HepG2 (cell line): Measurements from ENCODE around the gene UAP1L1. TPM values are rescaled to one million over a fixed set of nuclear protein-coding genes. Genes with fewer than 3 reads are reported as not detected.

Experiments
- EP300 ChIP-seq, 3 experiments: sonication (generic) in 1 of 3; formaldehyde crosslinking in 1 of 3; IDR thresholded peaks; 2 replicates each; pipeline versions ENCODE4 v1.5.1 to v1.6.1; 2011 to 2020; ENCODE audit warnings: low read depth in 2 of 3, low read length in 2 of 3, borderline replicate concordance in 1 of 3, improper control_type of control experiment in 1 of 3, mild to moderate bottlenecking in 1 of 3, missing genetic modification reagents in 1 of 3, moderate library complexity in 1 of 3
- GATAD1 ChIP-seq: IDR thresholded peaks from 2 replicates; pipeline ENCODE4 v1.6.1; 2016; ENCODE audit warnings: missing genetic modification reagents, missing compliant biosample characterization
- HNRNPLL ChIP-seq: fragments of 200-400 bp; formaldehyde crosslinking; IDR thresholded peaks from 2 replicates; pipeline ENCODE4 v1.6.1; 2017; ENCODE audit warnings: mild to moderate bottlenecking, low read depth, low read length; ENCODE audit not compliant: poor library complexity, severe bottlenecking
- HOMEZ ChIP-seq: IDR thresholded peaks from 2 replicates; pipeline ENCODE4 v1.6.1; 2016; ENCODE audit warnings: low read depth
- IRF9 ChIP-seq: sonication (generic); formaldehyde crosslinking; IDR thresholded peaks from 2 replicates; pipeline ENCODE4 v1.8.0; 2022; ENCODE audit warnings: missing genetic modification reagents, mild to moderate bottlenecking, borderline replicate concordance
- JARID2 ChIP-seq: sonication (generic); formaldehyde crosslinking; IDR thresholded peaks from 2 replicates; pipeline ENCODE4 v1.8.1; 2023; ENCODE audit warnings: missing genetic modification reagents, inconsistent platforms; ENCODE audit not compliant: insufficient replicate concordance
- KAT8 ChIP-seq: IDR thresholded peaks from 2 replicates; pipeline ENCODE4 v1.6.1; 2016; ENCODE audit warnings: missing genetic modification reagents, missing compliant biosample characterization
- KDM1A ChIP-seq: IDR thresholded peaks from 2 replicates; pipeline ENCODE4 v1.6.1; 2016; ENCODE audit warnings: missing compliant biosample characterization
- NFYC ChIP-seq: IDR thresholded peaks from 2 replicates; pipeline ENCODE4 v1.6.1; 2016; ENCODE audit warnings: missing genetic modification reagents, missing compliant biosample characterization
- SNAPC5 ChIP-seq: sonication (generic); formaldehyde crosslinking; IDR thresholded peaks from 2 replicates; pipeline ENCODE4 v1.8.1; 2023; ENCODE audit warnings: mild to moderate bottlenecking, missing genetic modification reagents, borderline replicate concordance
- SOX6 ChIP-seq, 2 experiments: fragments of 450-650 bp in 1 of 2; sonication (generic) in 1 of 2; formaldehyde crosslinking in 1 of 2; IDR thresholded peaks; 2 replicates each; pipeline versions ENCODE4 v1.4.0 to v1.6.1; 2017 to 2020; ENCODE audit warnings: antibody characterized with exemption in 1 of 2, mild to moderate bottlenecking in 1 of 2, missing genetic modification reagents in 1 of 2
- TFDP2 ChIP-seq: sonication (generic); formaldehyde crosslinking; IDR thresholded peaks from 2 replicates; pipeline ENCODE4 v1.4.0; 2020; ENCODE audit warnings: missing genetic modification reagents
- UBTF ChIP-seq: sonication (generic); formaldehyde crosslinking; IDR thresholded peaks from 2 replicates; pipeline ENCODE4 v1.4.0; 2020; ENCODE audit warnings: mild to moderate bottlenecking, missing genetic modification reagents
- ZNF263 ChIP-seq: sonication (generic); formaldehyde crosslinking; IDR thresholded peaks from 2 replicates; pipeline ENCODE4 v1.4.0; 2020; ENCODE audit warnings: missing genetic modification reagents
- ZNF331 ChIP-seq: sonication (generic); formaldehyde crosslinking; IDR thresholded peaks from 2 replicates; pipeline ENCODE4 v1.4.0; 2020; ENCODE audit warnings: missing genetic modification reagents
- ZNF576 ChIP-seq: sonication (generic); formaldehyde crosslinking; IDR thresholded peaks from 2 replicates; pipeline ENCODE4 v1.4.0; 2020; ENCODE audit warnings: mild to moderate bottlenecking, missing genetic modification reagents
- ZNF720 ChIP-seq: sonication (generic); formaldehyde crosslinking; IDR thresholded peaks from 2 replicates; pipeline ENCODE4 v1.4.0; 2020; ENCODE audit warnings: missing genetic modification reagents
- ZNF772 ChIP-seq: sonication (generic); formaldehyde crosslinking; IDR thresholded peaks from 2 replicates; pipeline ENCODE4 v1.5.0; 2020; ENCODE audit warnings: mild to moderate bottlenecking, missing genetic modification reagents
- ZNF878 ChIP-seq: sonication (generic); formaldehyde crosslinking; IDR thresholded peaks from 2 replicates; pipeline ENCODE4 v1.8.1; 2023; ENCODE audit warnings: mild to moderate bottlenecking, missing genetic modification reagents, moderate library complexity
- polyA plus RNA-seq, 8 experiments: library from polyadenylated mRNA; depleted of rRNA in 3 of 8; stranded (reverse) in 7 of 8; unstranded in 1 of 8; fragments of >200 nt; fragmentation: Illumina TruSeq in 4 of 8; extraction: Trizol in 4 of 8; gene quantifications; 2 replicates each; pipeline versions ENCODE4 v1.2.1 to v1.2.3, GENCODE V29; 2011 to 2016; ENCODE audit warnings: low read depth in 4 of 8, missing spikeins in 1 of 8, mixed read lengths in 1 of 8; ENCODE audit not compliant: insufficient read depth in 1 of 8
- total RNA-seq, 5 experiments: library from RNA; depleted of rRNA; stranded (reverse); fragments of >200 nt; fragmentation: Illumina TruSeq; extraction: Trizol; gene quantifications; 2 replicates each; pipeline ENCODE4 v1.2.3, GENCODE V29; 2016; ENCODE audit warnings: low read depth in 1 of 5

Gene UAP1L1
- total and polyA plus RNA-seq, 2 of the 13 experiments (the other 11 are each of a cell fraction or from before 2014, with no cell fraction given), result 5.4 to 6.4 TPM

- TF ChIP-seq UBTF (CRISPR knock-in tag) (peak; percentile 95), ZNF576 (CRISPR knock-in tag) (0 out of 2 replicates have a peak, but pooled peaks have one; percentile 10), NFYC (CRISPR knock-in tag) (no peak), ZNF878 (CRISPR knock-in tag) (no peak), SOX6 (IDR thresholded peaks at IDR 0.05) (no peak), SOX6 (CRISPR knock-in tag; IDR thresholded peaks at IDR 0.05) (peak; percentile 83), ZNF263 (CRISPR knock-in tag) (0 out of 2 replicates have a peak, but pooled peaks have one; percentile 4), HOMEZ (CRISPR knock-in tag) (0 out of 2 replicates have a peak, but pooled peaks have one; percentile 12), JARID2 (no peak), EP300 (IDR thresholded peaks at IDR 0.05; ENCODE audit: low read depth in 2 of 2, low read length in 2 of 2) (peak in 1 of 2 experiments; percentile 47; a peak in 1 of 4 replicates), EP300 (CRISPR knock-in tag; IDR thresholded peaks at IDR 0.05; ENCODE audit: borderline replicate concordance) (no peak), ZNF720 (CRISPR knock-in tag) (no peak), HNRNPLL (peak; percentile 39), TFDP2 (CRISPR knock-in tag) (peak; percentile 24; the same call in 1 of the 2 replicates), SNAPC5 (CRISPR knock-in tag) (no peak), ZNF331 (peak; percentile 63; the same call in 1 of the 2 replicates), GATAD1 (CRISPR knock-in tag) (peak; percentile 48; the same call in 1 of the 2 replicates), IRF9 (0 out of 2 replicates have a peak, but pooled peaks have one; percentile 29), KDM1A (CRISPR knock-in tag) (0 out of 2 replicates have a peak, but pooled peaks have one; percentile 15), KAT8 (CRISPR knock-in tag) (0 out of 2 replicates have a peak, but pooled peaks have one; percentile 26), ZNF772 (CRISPR knock-in tag) (peak; percentile 83)
Observed at GRCh38 chr9:137055385-137056364, 21.6 kb upstream of the UAP1L1 start (continued).
